COLO829 (cell line): ENCODE data around the gene OR6X1.
"Not testable (repeated sequence)": the region's sequence is repeated elsewhere in the genome, so short reads cannot be mapped to it uniquely, and the experiment has no call there.

ENCODE experiments used
- DNase-seq: peaks from one replicate; pipeline ENCODE4 v3.0.0; 2012; ENCODE audit warnings: low spot score

Gene OR6X1

DNA sequence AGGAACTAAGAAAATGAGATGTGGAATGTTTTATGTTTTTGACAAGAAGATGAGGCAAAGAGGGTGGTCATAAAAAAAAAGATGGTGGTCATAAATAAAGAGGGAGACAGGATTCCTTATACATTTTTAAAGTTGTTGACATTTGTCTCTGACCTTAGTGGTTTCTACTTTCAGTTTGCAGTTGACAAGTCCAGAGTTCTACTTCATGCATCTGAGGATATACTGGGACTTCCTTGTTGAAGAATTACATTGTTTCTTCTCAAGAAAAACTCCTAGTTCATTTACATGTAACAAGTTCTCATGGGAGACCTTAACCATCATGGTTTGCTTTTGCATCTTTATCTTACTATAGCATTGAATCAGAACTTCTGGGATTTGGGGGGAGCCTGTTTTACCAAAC, 1.2 kb downstream of the OR6X1 start:
- no peak for DNase-seq

DNA sequence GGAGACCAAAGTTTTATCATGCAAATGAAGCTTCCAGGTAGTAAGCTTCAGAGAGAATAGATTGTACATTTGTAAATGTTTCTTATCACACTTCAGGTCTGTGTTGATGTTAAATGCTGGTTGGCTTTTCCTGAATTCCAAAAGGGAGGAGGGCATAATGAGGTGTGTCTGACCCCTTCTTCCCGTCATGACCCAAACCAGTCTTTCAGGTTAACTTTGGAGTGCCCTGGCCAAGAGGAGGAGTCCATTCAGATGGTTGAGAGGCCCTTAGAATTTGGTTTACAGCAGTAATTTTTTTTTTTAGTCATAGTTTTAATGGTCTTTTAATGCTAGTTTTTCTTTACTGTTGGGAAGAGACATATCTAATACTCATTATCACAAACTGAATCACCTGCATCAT, 2.5 kb downstream of the OR6X1 start:
- no peak for DNase-seq

DNA sequence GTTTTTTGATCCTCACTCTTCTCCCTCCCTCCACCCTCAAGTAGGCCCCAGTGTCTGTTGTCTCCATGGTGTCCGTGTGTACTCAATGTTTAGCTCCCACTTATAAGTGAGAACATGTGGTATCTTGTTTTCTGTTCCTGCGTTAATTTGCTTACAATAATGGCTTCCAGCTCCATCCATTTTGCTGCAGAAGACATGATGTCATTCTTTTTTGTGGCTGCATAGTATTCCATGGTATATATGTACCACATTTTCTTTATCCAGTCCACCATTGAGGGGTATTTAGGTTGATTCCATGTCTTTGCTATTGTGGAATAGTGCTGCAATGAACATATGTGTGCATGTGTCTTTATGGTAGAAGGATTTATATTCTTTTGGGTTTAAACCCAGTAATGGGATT, 6.0 kb downstream of the OR6X1 start:
- DNase-seq, result not testable (repeated sequence)

DNA sequence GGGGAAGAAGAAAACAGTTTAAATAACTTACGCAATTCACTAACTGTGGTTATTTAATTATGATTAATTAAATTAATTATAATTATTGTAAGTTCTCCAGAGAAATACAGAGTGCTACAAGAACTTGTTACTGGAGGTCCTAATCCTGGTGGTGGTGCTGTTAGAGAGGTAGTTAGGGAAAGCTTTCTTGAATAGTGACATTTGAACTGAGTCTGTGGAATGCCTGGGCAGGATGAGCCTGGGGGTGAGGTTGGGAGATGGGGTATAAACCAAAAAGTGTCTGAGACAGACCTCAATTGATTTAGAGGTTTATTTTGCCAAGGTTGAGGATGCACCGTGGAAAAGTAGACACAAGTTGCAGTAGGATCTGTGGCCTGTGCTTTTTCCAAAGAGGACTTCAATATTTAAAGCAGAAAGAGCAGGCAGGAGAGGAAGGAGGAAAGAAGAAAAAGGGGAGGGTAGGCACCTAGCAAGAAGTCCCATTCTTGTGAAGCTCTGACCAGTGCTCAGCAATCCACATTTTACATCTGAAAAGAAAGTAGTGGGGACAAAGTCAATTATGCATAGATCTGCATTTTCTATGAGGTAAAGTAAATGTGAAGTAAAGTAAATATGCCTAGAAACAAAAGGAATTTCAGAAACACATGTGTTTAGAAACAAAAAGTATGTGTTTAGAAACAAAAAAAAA, 8.4 kb downstream of the OR6X1 start:
- DNase-seq, result no peak

DNA sequence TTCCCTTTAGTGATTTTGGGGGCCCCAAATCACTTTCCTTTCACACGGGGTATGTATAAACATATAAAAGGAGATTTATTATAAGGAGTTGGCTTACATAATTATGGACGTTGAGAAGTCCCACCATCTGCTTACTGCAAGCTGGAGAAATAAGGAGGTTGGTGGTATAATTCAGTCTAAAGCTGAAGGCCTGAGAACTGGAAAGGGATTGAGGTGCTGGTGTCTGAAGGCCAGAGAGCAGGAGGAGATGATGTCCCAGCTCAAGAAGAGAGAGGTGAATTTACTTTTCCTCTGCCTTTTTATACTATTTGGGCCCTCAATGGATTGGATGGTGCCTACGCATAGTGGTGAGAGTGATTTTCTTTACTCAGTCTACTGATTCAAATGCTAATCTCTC, 11.6 kb downstream of the OR6X1 start:
- DNase-seq, result no peak

DNA sequence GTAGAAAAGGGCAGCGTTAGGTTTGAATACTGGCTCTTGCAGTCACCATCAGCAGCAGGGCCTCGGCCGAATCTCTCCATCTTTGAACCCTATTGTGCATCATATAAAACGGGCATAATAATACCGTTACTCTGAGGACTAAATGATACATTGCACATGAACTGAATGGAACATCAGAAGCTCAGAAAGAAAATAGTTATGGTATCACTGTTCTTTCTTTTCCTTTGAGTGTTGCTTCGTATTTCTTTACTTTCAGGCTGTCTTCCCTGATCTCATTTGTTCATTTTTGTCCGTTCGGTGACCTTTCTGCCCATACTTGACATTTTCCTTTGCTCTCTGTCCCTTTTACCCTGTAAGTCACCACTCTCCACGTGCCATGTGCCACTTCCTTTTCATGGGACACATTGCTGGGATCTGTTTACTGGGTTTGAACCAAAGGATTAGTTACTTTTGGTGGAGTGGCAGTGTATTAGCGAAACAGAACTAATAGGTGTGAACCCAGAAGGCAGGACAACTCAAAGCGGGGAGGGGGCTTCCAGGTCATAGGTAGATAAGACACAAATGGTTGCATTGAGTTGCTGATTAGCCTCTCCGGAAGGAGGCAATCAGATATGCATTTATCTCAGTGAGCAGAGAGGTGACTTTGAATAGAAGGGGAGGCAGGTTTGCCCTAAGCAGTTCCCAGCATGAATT, 12.1 kb downstream of the OR6X1 start:
- no peak for DNase-seq

DNA sequence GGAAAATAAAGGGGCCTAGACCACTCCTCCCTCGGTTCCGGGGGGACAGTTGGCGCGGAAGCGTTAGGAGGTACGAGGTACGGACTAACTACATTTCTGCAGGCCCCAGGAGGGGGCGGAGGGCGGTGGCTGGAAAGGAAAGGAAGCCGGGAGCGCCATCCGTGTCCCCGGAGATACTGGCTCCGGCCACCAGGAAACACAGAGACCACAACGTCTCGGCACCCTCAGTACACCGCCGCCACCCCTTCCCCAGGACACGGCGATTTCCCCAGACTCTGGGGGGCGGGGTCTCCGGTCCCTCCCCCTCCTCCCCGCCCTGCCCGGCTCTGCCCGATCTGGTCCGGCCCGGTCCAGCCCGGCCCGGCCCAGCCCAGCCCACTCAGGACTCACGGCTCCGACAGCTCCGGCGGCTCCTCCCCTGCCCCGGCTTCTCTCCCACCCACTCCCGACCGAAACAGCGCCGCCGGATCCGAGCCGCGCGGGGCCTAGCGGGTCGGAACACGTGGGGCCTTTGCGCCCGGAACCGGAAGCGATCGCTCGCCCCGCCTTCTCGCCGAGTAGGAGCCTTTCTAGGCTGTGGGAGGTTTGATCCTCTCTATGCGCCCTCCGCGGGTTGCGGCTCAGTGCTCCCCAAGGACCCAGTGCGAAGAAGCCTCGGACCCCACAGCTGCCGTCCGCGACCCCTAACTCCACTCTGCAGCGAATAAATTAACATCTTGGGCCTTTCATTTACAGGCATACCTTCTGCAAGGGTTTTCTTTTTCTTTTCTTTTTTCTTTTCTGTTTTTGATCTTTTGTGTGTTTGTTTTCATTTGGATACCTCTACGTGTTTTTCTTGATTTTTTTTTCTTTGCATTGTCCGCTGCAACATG, 12.9 kb downstream of the OR6X1 start, which contains the start of gene ZNF202:
Gene ZNF202, minus strand, starts transcription at position 502 of the 872 bp plus-strand sequence. CDS start 10,772 bp downstream, outside the sequence.
- DNase-seq, result peak; percentile 84

DNA sequence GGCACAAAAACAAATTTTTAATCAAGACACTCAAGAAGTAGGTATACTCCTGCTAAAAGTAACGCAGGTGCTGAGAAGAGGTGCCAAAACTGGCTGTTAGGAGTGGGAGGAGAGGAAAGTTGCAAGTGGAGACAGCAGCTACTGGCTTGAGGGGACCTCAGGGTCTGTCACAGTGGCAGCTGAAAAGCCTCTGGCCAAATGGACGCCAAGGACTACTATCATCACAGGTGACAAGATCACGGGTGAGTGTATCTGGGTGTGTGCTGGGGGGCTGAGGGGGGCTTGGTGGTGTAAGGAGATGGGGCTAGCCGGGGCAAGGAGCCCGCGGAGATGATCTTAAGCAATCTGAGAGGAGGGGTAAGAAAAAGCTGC, 13.5 kb downstream of the OR6X1 start:
- DNase-seq, result peak; percentile 6

DNA sequence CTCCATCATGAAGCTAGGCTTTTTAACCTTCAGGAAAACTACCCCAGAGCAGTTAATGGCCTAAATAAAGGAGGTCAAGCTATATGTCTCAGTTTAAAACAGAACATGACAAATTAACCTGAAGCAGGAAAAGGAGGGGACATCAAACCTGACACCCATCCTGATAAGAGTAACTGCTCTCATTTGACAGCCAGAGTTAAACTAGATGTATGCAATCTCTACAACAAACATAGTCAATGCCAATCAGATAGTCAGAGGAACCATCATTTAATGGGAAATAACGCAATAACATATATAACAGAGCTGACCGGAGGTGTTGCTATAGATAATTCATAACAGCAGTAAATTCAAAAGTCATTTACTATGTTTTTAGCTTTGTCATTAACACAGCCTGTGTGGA, 15.9 kb downstream of the OR6X1 start:
- DNase-seq, result no peak

DNA sequence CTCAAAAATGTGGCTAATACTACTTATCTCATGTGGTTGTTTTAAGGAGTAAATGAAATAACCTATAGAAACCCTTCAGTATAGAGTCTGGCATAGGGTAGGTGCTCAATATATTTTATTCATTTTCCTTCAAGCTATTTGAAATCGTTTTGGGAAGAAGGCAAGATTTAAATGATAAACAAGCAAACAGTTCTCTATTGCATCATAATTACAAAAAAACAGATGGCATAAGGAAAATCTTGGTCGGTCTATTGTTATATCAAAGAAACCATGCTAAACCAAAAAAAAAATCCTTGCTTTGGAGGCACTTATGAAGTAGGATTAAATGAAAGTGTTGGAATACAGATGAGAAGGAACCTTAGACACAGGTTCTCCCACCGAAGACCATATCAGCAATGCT, 17.5 kb downstream of the OR6X1 start:
- DNase-seq, result no peak

DNA sequence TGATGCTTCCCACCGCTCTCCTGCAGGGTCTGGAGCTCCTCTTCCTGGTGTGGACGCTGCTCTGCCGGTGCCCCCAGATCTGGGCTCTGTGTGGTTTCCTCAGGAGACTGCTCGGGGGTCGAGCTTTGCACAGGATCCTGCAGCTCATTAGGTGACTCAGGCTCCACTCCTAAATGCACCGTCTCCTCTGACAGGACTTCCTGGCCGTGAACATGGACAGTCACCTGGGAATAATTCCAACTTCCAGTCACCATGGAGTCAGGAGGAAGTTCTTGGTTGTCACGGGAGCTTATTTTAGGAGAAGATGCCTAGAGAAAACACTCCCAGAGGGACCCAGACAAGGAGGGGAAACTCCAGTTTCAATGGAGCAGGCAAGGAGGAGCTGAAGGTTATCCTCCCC, 24.7 kb downstream of the OR6X1 start:
- no peak for DNase-seq

DNA sequence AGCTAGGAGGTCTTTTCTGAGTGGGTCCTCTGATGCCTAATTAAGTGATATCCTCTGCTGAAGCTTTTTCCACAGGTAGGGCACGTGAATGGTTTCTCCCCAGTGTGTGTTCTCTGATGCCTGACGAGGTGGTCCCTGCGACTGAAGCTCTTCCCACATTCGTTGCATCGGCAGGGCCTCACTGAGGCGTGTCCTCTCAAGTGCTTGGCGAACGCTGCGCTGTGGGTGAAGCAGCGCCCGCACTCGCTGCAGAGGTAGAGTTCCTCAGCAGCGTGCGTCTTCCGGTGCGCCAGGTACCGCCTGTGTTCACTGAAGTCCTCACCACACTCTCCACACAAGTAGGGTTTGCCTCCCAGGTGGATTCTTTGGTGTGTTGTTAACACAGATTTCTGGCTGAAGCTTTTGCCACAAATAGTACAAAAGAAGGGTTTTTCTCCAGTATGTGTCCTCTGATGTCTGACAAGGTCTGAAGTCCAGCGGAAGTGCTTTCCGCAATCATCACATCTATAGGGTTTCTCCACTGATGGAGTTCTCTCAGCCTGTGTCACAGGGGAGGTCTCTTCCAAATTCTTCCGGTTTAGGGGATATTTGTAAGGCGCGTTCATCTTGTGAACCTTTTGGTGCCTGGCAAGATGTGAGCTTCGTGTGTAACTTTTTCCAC, 28.2 kb downstream of the OR6X1 start:
- no peak for DNase-seq

DNA sequence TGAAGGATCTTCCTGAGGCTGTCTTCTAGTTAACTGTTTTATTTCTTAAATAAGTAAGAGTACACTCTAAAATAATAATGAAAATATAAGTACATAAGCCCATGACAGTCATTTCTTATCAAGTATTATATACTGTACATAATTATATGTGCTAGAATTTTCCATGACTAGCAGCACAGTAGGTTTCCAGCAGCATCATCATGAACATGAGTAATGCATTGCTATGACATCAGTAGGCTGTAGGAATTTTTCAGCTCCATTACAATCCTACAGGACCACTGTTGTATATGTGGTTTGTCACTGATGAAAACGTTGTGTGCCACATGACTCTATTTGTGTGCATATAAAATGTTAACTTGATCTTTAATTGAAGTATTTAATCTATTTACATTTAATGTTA, 34.9 kb downstream of the OR6X1 start:
- no peak for DNase-seq

DNA sequence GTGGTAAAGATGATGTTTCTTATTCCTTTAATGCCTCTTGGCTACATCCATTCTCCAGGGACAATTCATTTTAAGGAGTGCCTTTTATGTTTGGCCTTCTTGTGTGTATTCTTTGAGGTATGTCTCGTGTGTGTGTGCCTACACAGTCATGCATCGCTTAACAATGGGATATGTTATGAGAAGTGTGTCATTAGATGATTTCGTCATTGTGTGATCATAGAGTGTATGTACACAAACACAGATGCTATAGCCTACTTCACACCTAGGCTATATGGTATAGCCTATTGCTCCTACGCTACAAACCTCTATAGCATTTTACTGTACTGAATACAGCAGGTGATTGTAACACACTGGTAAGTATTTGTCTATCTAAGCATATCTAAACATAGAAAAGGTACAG, 35.8 kb downstream of the OR6X1 start:
- DNase-seq, result no peak

DNA sequence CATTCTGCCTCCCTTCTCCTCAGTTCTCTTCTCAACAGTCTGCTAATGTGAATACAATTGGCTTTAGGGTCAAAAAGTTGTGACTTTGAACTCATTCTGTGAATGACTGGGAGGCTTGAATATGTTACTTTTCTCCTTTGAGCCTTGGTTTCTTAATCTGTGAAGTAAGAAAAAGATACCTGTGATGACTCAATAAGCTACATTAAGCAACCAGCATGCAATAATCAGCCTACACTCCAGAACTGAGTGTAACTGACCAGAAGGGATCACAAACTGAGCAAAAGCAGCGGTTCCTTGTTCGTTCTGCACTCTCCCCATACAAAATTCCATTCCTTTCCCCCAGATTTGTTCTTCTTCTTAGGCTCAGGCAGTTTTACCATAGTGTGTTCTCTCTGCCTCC, 36.3 kb downstream of the OR6X1 start:
- DNase-seq, result no peak

DNA sequence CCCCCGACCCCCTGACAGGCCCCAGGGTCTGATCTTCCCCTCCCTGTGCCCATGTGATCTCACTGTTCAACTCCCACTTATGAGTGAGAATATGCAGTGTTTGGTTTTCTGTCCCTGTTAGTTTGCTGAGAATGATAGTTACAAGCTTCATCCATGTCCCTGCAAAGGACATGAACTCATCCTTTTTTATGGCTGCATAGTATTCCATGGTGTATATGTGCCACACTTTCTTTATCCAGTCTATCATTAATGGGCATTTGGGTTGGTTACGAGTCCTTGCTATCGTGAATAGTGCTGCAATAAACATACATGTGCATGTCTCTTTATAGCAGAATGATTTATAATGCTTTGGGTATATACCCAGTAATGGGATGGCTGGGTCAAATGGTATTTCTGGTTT, 41.7 kb downstream of the OR6X1 start:
- not testable (repeated sequence) for DNase-seq

DNA sequence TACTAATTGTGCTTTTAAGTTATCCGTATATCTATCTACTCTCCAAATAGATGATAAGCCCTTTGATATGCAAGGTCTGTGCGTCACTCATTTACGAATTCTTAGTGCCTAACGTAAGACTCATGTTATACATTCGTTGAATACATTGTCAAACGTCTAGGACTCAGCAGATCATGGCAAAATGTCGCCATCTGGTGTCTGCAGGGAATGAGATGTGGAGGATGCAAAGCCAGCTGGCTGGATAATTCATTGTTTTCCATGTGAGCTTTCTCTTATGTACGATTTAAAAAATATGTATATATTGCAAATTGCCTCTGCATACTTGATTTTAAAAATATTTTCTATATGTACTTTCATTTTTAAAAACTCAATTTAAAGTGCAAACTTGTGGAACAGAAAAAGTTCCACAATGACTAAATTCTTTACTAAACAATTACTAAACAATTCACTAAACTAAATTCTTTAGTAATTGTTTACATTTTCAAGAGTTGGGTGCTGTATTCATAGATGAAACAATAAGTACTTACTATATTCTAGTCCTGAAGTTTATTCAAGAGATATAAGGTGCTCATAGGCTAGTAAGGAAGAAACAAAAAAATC, 46.6 kb downstream of the OR6X1 start:
- DNase-seq, result peak; percentile 72

DNA sequence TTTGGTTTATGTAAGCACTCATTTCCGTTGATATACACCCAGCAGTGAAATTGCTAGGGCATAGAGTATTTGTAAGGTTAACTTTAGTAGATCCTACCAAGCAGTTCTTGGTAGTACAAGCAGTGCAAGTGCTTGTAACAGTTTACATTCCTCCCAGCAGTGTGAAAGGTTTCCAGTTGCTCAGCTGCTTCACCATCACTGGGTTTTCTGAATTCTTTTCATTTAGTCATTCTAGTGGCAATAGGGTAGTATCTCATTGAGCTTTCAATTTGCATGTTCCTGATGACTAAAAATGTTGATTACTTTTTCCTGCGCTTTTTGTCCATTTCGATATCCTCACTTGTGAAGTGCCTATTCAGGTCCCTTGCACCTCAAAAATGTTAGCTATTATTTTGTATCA, 47.1 kb downstream of the OR6X1 start:
- DNase-seq, result no peak

DNA sequence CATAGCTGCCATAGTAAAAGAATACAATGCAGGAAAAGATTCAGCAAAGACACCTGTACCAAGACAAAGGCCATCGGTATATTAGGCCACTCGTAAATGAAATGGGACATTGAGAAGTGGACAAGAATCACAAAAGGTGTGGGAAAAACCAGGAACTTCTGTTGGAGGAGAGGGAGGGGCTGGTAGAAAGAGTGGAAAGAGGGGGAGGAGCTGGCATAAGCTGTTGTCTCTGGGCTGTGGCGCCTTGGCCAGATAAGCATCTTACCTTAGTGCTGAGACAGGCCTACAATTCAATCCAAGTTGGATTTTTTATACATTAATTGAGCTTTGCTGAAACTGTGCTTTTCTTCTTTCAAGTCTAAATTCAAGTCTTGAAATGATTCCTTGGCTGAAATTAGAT, 50.0 kb downstream of the OR6X1 start:
- no peak for DNase-seq
